Ramos (cell line): ENCODE data around the gene RASSF3.
"Not testable (repeated sequence)": the region's sequence is repeated elsewhere in the genome, so short reads cannot be mapped to it uniquely, and the experiment has no call there.

ENCODE experiments used
- in situ Hi-C: fragments of 300-500 bp; cut with MboI; formaldehyde crosslinking; loops from one replicate; pipeline ENCODE4 v1.14.3; 2022; ENCODE audit warnings: low sequenced_read_pairs; ENCODE audit not compliant: unreplicated experiment

RASSF3 gene

GRCh38 chr12:64631197-64631596, 20.9 kb downstream of the RASSF3 start:
- in situ Hi-C loops: no loop called here

GRCh38 chr12:64633011-64633939, 23.0 kb downstream of the RASSF3 start:
- in situ Hi-C loops: no loop called here

- in situ Hi-C loops: no loop called here
Observed at GRCh38 chr12:64633940-64634337, 23.6 kb downstream of the RASSF3 start.

GRCh38 chr12:64634508-64635092, 24.3 kb downstream of the RASSF3 start:
- in situ Hi-C loops: no loop called here

- in situ Hi-C loops: no loop called here
Observed at GRCh38 chr12:64635356-64635998, 25.2 kb downstream of the RASSF3 start.

- in situ Hi-C loops: no loop called here
Observed at GRCh38 chr12:64636856-64637255, 26.6 kb downstream of the RASSF3 start.

- in situ Hi-C loops: no loop called here
Observed at GRCh38 chr12:64639466-64639865, 29.2 kb downstream of the RASSF3 start.

GRCh38 chr12:64646318-64646717, 36.0 kb downstream of the RASSF3 start:
- in situ Hi-C loops: no loop called here

- in situ Hi-C loops: no loop called here
Observed at GRCh38 chr12:64649487-64649886, 39.2 kb downstream of the RASSF3 start.

GRCh38 chr12:64650762-64651161, 40.5 kb downstream of the RASSF3 start:
- in situ Hi-C loops: no loop called here

- in situ Hi-C loops: no loop called here
Observed at GRCh38 chr12:64652346-64652745, 42.1 kb downstream of the RASSF3 start.

- in situ Hi-C loops: no loop called here
Observed at GRCh38 chr12:64653123-64653522, 42.8 kb downstream of the RASSF3 start.

- in situ Hi-C loops: not testable (repeated sequence)
Observed at GRCh38 chr12:64653907-64654306, 43.6 kb downstream of the RASSF3 start.

- in situ Hi-C loops: no loop called here
Observed at GRCh38 chr12:64655141-64655540, 44.8 kb downstream of the RASSF3 start.

GRCh38 chr12:64656429-64656828, 46.1 kb downstream of the RASSF3 start:
- in situ Hi-C loops: no loop called here

- in situ Hi-C loops: no loop called here
Observed at GRCh38 chr12:64658892-64659481, 48.7 kb downstream of the RASSF3 start.

- in situ Hi-C loops: no loop called here
Observed at GRCh38 chr12:64660237-64661018, 50.1 kb downstream of the RASSF3 start.

- in situ Hi-C loops: no loop called here
Observed at GRCh38 chr12:64663015-64663414, 52.7 kb downstream of the RASSF3 start.

- in situ Hi-C loops: no loop called here
Observed at GRCh38 chr12:64665514-64665913, 55.2 kb downstream of the RASSF3 start.
